ENCODE data around the gene POU2F3.

- no peak for TF ChIP-seq EZH2phosphoT487 (IDR thresholded peaks at IDR 0.05; ENCODE audit: borderline replicate concordance, low read length)
- TF ChIP-seq CTCF (conservative IDR thresholded peaks at IDR 0.05; ENCODE audit: low read depth, low read length): no peak
Measured at GRCh38 chr11:120267319-120267718, 27.4 kb downstream of the POU2F3 start.
